Measurements from ENCODE around the gene DIPK1A. TPM values are rescaled to one million over a fixed set of nuclear protein-coding genes. Genes with fewer than 3 reads are reported as not detected.

DIPK1A gene
- total and polyA plus RNA-seq, 2 donors (not counting 1 experiment from before 2014, with no cell fraction given): 19.7 to 85.7 TPM

- TF ChIP-seq CTCF (conservative IDR thresholded peaks at IDR 0.05 in 1 of 2, IDR thresholded peaks at IDR 0.05 in 1 of 2; ENCODE audit: low read depth in 1 of 2, low read length in 2 of 2) (no peak), EZH2 (IDR thresholded peaks at IDR 0.05; ENCODE audit: low read length, missing control alignments) (no peak)
- peak overlapping the region; percentile 11 for H3K27ac ChIP-seq (ENCODE audit: insufficient read depth, low read length)
- H3K4me3 ChIP-seq (replicated peaks in 1 of 4; ENCODE audit: control extremely low read depth in 1 of 4, insufficient read depth in 1 of 4, low read depth in 3 of 4, low read length in 4 of 4): peak overlapping the region in 2 of 4 experiments; percentile 95 to 98
- H3K4me1 ChIP-seq (ENCODE audit: control insufficient read depth, extremely low read depth, insufficient read depth, low read length): no peaks in the 10 kb centered on the region
- H3K27me3 ChIP-seq (ENCODE audit: control insufficient read depth, insufficient read depth, low read length): no peaks in the 10 kb centered on the region
- no peak overlapping the region for H3K9ac ChIP-seq (ENCODE audit: insufficient read depth, low read length)
- peaks cover 13% of the 10 kb centered on the region for H4K20me1 ChIP-seq (ENCODE audit: control insufficient read depth, extremely low read depth, insufficient read depth, low read length)
- H3K9me3 ChIP-seq (ENCODE audit: control insufficient read depth, insufficient read depth, low read depth, low read length): no peaks in the 10 kb centered on the region
- H3K79me2 ChIP-seq (ENCODE audit: control insufficient read depth, insufficient read depth, low read length): peaks cover 45% of the 10 kb centered on the region
- H3K4me2 ChIP-seq (ENCODE audit: extremely low read depth, insufficient read depth, low read length): no peak overlapping the region
- peak overlapping the region; percentile 17 for H2AFZ ChIP-seq (ENCODE audit: low read length)
- no peak for DNase-seq (ENCODE audit: low read depth in 2 of 2)
- H3K36me3 ChIP-seq (ENCODE audit: control insufficient read depth, insufficient read depth, low read length): peaks cover 7% of the 10 kb centered on the region
These were observed 129.9 kb downstream of the DIPK1A start for GRCh38 chr1:92831368-92831761.

DNA sequence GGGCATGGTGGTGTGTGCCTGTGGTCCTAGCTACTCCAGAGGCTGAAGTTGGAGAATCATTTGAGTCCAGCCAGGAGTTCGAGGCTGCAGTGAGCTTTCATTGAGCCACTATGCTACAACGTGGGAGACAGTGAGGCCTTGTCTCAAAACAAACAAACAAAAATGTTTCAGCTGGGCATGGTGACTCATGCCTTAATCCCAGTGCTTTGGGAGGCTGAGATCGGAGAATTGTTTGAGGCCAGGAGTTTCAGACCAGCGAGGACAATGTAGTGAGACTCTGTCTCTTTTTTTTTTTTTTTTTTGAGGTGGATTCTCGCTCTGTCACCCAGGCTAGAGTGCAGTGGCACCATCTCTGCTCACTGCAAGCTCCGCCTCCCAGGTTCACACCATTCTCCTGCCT, 134.5 kb downstream of the DIPK1A start:
- no peaks in the 10 kb centered on the region for H3K27me3 ChIP-seq (ENCODE audit: control insufficient read depth, insufficient read depth, low read length)
- no peaks in the 10 kb centered on the region for H3K36me3 ChIP-seq (ENCODE audit: control insufficient read depth, insufficient read depth, low read length)
- no peak overlapping the region for H3K27ac ChIP-seq (ENCODE audit: insufficient read depth, low read length)
- H3K4me2 ChIP-seq (ENCODE audit: extremely low read depth, insufficient read depth, low read length): no peak overlapping the region
- peak in 1 of 2 donors; percentile 38 for DNase-seq (ENCODE audit: low read depth in 2 of 2)
- H3K9me3 ChIP-seq (ENCODE audit: control insufficient read depth, insufficient read depth, low read depth, low read length): no peaks in the 10 kb centered on the region
- no peaks in the 10 kb centered on the region for H4K20me1 ChIP-seq (ENCODE audit: control insufficient read depth, extremely low read depth, insufficient read depth, low read length)
- no peak overlapping the region for H3K9ac ChIP-seq (ENCODE audit: insufficient read depth, low read length)
- H3K4me3 ChIP-seq (replicated peaks in 1 of 4; ENCODE audit: control extremely low read depth in 1 of 4, insufficient read depth in 1 of 4, low read depth in 3 of 4, low read length in 4 of 4): no peak overlapping the region
- no peak overlapping the region for H2AFZ ChIP-seq (ENCODE audit: low read length)
- TF ChIP-seq EZH2 (IDR thresholded peaks at IDR 0.05; ENCODE audit: low read length, missing control alignments) (no peak), CTCF (conservative IDR thresholded peaks at IDR 0.05 in 1 of 2, IDR thresholded peaks at IDR 0.05 in 1 of 2; ENCODE audit: low read depth in 1 of 2, low read length in 2 of 2) (no peak)
- H3K4me1 ChIP-seq (ENCODE audit: control insufficient read depth, extremely low read depth, insufficient read depth, low read length): no peaks in the 10 kb centered on the region
- H3K79me2 ChIP-seq (ENCODE audit: control insufficient read depth, insufficient read depth, low read length): no peaks in the 10 kb centered on the region

DNA sequence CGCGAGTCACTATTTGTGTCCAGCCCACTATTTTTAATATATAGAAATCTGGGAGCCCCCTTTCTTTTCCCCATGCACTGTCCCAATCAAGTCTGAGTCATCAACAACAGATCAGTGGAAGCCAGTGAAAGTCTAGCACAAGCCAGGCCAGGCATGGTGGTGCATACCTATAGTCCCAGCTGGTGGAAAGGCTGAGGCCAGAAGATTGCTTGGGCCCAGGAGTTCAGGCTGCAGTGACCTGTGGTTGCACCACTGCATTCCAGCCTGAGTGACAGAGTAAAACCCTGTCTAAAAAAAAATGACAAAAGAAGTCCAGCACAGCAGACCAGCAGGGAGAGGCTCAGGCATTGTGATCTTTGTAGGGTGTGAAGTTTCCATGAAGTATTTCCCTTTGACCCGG, 138.4 kb downstream of the DIPK1A start:
- Histone ChIP-seq H2AFZ (ENCODE audit: low read length) (no peak overlapping the region), H3K79me2 (ENCODE audit: control insufficient read depth, insufficient read depth, low read length) (no peaks in the 10 kb centered on the region), H3K4me3 (replicated peaks in 1 of 4; ENCODE audit: control extremely low read depth in 1 of 4, insufficient read depth in 1 of 4, low read depth in 3 of 4, low read length in 4 of 4) (no peak overlapping the region), H3K4me2 (ENCODE audit: extremely low read depth, insufficient read depth, low read length) (no peak overlapping the region), H3K9me3 (ENCODE audit: control insufficient read depth, insufficient read depth, low read depth, low read length) (no peaks in the 10 kb centered on the region), H3K27ac (ENCODE audit: insufficient read depth, low read length) (no peak overlapping the region), H3K4me1 (ENCODE audit: control insufficient read depth, extremely low read depth, insufficient read depth, low read length) (no peaks in the 10 kb centered on the region), H4K20me1 (ENCODE audit: control insufficient read depth, extremely low read depth, insufficient read depth, low read length) (no peaks in the 10 kb centered on the region), H3K36me3 (ENCODE audit: control insufficient read depth, insufficient read depth, low read length) (no peaks in the 10 kb centered on the region), H3K9ac (ENCODE audit: insufficient read depth, low read length) (no peak overlapping the region), H3K27me3 (ENCODE audit: control insufficient read depth, insufficient read depth, low read length) (no peaks in the 10 kb centered on the region)
- no peak for TF ChIP-seq CTCF (conservative IDR thresholded peaks at IDR 0.05 in 1 of 2, IDR thresholded peaks at IDR 0.05 in 1 of 2; ENCODE audit: low read depth in 1 of 2, low read length in 2 of 2)
- no peak for TF ChIP-seq EZH2 (IDR thresholded peaks at IDR 0.05; ENCODE audit: low read length, missing control alignments)
- peak; percentile 69 to 83 for DNase-seq (ENCODE audit: low read depth in 2 of 2)

Data from fibroblast of lung (primary cell).